Measurements from ENCODE around the gene F8. TPM values are rescaled to one million over a fixed set of nuclear protein-coding genes. Genes with fewer than 3 reads are reported as not detected.

F8 gene
- total RNA-seq, 5 donors from 2014 or later (not counting 1 experiment from before 2014, with no cell fraction given), result 1.3 to 3.5 (median 2.7) TPM

DNA sequence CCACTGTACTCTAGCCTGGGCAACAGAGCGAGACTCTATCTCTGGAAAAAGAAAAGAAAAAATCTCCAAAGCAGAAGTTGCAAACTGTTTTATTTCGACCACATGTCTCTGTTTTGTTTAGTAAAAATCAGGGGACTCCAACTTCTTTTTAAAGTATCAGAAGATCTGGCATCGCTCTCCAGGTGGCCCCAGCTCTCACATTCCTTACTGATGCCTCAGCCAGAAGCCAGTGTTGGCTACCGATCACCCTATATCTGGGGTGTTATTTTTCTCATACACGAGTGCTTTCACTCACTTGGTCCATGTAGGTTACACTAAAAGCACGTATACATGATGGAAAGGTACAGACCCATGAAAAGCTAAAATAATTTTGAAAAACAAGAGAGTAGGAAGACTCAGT is 225.5 kb downstream of the F8 start:
- Histone ChIP-seq H3K36me3 (ENCODE audit: control insufficient read depth in 2 of 2, extremely low read depth in 1 of 2, insufficient read depth in 1 of 2, low read length in 1 of 2) (no peaks in the 10 kb centered on the region), H3K27me3 (replicated peaks in 1 of 2; ENCODE audit: control insufficient read depth in 2 of 2, extremely low read depth in 1 of 2, insufficient read depth in 2 of 2, low read length in 1 of 2) (no peaks in the 10 kb centered on the region), H3K9me3 (no peaks in the 10 kb centered on the region), H3K27ac (ENCODE audit: low read length) (no peak overlapping the region), H3K4me1 (ENCODE audit: control insufficient read depth in 1 of 2, extremely low read depth in 1 of 2, insufficient read depth in 2 of 2, low read length in 2 of 2) (peaks cover 17 to 18% of the 10 kb centered on the region in 2 experiments), H3K4me3 (ENCODE audit: control insufficient read depth in 1 of 2, extremely low read depth in 1 of 2, low read length in 1 of 2) (no peak overlapping the region)
- ATAC-seq (replicated peaks in 1 of 4), result no peak
- no CpG with 5 or more reads among the region's 6 CpGs for WGBS (ENCODE audit: insufficient coverage)
- H3K4me1 Mint-ChIP-seq, result peaks cover 24 to 35% (median 26%) of the 10 kb centered on the region in 3 donors
- H3K27ac Mint-ChIP-seq, result no peak overlapping the region
- no peaks in the 10 kb centered on the region for H3K9me3 Mint-ChIP-seq
- H3K36me3 Mint-ChIP-seq, result no peaks in the 10 kb centered on the region
- POLR2A ChIA-PET, result no interaction called here
- no peak for DNase-seq
- CTCF ChIA-PET, result no interaction called here
- H3K4me3 Mint-ChIP-seq, result no peak overlapping the region
- peaks cover 0 to 16% of the 10 kb centered on the region in 2 donors for H3K27me3 Mint-ChIP-seq

DNA sequence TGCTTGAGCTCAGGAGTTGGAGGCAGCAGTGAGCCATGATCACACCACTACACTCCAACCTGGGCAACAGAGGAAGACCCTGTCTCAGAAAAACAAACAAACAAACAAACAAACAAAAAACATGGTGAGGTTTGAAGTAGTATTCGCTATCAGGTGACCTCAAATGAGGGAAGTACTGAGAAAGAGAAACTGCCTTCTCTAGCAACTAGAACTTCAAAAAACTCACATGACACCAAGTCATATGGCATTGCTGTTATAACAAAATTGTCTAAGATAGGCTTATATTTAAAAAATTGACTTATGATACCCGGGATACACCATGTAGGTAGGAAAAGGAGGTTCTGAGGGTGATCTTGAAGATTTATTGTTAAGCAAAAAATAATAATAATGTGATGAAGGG is 227.5 kb downstream of the F8 start:
- CTCF ChIA-PET, result no interaction called here
- Mint-ChIP-seq H3K9me3 (no peaks in the 10 kb centered on the region), H3K36me3 (peaks cover 3% of the 10 kb centered on the region), H3K4me1 (peaks cover 11 to 20% (median 12%) of the 10 kb centered on the region in 3 donors), H3K27me3 (peaks cover 0 to 16% of the 10 kb centered on the region in 2 donors), H3K27ac (no peak overlapping the region), H3K4me3 (no peak overlapping the region)
- no CpG with 5 or more reads among the region's 2 CpGs for WGBS (ENCODE audit: insufficient coverage)
- POLR2A ChIA-PET, result no interaction called here
- ATAC-seq (replicated peaks in 1 of 4) (no peak), DNase-seq (no peak)
- Histone ChIP-seq H3K36me3 (ENCODE audit: control insufficient read depth in 2 of 2, extremely low read depth in 1 of 2, insufficient read depth in 1 of 2, low read length in 1 of 2) (no peaks in the 10 kb centered on the region), H3K27me3 (replicated peaks in 1 of 2; ENCODE audit: control insufficient read depth in 2 of 2, extremely low read depth in 1 of 2, insufficient read depth in 2 of 2, low read length in 1 of 2) (no peaks in the 10 kb centered on the region), H3K4me1 (ENCODE audit: control insufficient read depth in 1 of 2, extremely low read depth in 1 of 2, insufficient read depth in 2 of 2, low read length in 2 of 2) (peaks cover 6 to 9% of the 10 kb centered on the region in 2 experiments), H3K4me3 (ENCODE audit: control insufficient read depth in 1 of 2, extremely low read depth in 1 of 2, low read length in 1 of 2) (no peak overlapping the region), H3K27ac (ENCODE audit: low read length) (no peak overlapping the region), H3K9me3 (no peaks in the 10 kb centered on the region)

DNA sequence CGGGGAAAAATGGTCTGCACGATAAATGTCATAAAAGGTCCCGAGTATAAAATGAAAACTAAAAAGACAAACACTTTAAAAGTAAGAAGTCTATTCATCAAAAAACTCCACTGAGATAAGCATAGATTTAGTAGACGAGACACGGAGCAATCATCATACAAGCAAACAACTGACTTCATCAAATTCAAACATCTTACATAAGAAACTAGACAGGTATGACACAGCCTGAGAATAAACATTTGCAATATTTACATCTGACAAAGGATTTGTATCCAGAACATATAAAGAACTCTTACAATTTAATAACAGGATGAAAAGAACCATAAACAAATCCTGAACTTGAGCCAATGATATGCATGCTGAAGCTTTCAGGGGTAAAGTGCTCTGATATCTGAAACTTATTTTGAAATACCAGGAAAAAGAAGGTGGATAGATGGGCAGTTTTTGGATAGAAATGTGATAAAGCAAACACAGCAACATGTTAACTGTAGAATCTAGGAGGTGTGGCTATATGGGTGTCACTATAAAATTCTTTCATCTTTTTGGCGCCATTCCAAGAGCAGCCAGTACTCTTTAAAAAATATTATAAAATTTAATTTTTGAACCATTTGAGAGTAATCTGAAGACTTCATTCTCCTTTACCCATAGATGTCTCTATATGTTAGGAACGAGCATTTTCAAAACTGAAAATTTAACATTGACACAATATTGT is 229.3 kb downstream of the F8 start:
- no peaks in the 10 kb centered on the region for H3K36me3 ChIP-seq (ENCODE audit: control insufficient read depth in 2 of 2, extremely low read depth in 1 of 2, insufficient read depth in 1 of 2, low read length in 1 of 2)
- DNase-seq, result no peak
- H3K4me1 ChIP-seq (ENCODE audit: control insufficient read depth in 1 of 2, extremely low read depth in 1 of 2, insufficient read depth in 2 of 2, low read length in 2 of 2), result no peaks in the 10 kb centered on the region
- Mint-ChIP-seq H3K9me3 (no peaks in the 10 kb centered on the region), H3K27me3 (peaks cover 0 to 8% of the 10 kb centered on the region in 2 donors), H3K36me3 (peaks cover 9% of the 10 kb centered on the region), H3K4me3 (no peak overlapping the region), H3K27ac (no peak overlapping the region), H3K4me1 (peaks cover 0 to 5% (median 0%) of the 10 kb centered on the region in 3 donors)
- no peaks in the 10 kb centered on the region for H3K27me3 ChIP-seq (replicated peaks in 1 of 2; ENCODE audit: control insufficient read depth in 2 of 2, extremely low read depth in 1 of 2, insufficient read depth in 2 of 2, low read length in 1 of 2)
- no peak overlapping the region for H3K4me3 ChIP-seq (ENCODE audit: control insufficient read depth in 1 of 2, extremely low read depth in 1 of 2, low read length in 1 of 2)
- CTCF ChIA-PET, result interaction anchor here in 1 of 2 donors (0.5 kb wide), 1 partner anchor 289 kb away, joined by 3 read pairs; no protein-coding TSS in a partner anchor
- no peak overlapping the region for H3K27ac ChIP-seq (ENCODE audit: low read length)
- no CpG with 5 or more reads among the region's 7 CpGs for WGBS (ENCODE audit: insufficient coverage)
- POLR2A ChIA-PET, result no interaction called here
- H3K9me3 ChIP-seq, result no peaks in the 10 kb centered on the region
- no peak for ATAC-seq (replicated peaks in 1 of 4)

DNA sequence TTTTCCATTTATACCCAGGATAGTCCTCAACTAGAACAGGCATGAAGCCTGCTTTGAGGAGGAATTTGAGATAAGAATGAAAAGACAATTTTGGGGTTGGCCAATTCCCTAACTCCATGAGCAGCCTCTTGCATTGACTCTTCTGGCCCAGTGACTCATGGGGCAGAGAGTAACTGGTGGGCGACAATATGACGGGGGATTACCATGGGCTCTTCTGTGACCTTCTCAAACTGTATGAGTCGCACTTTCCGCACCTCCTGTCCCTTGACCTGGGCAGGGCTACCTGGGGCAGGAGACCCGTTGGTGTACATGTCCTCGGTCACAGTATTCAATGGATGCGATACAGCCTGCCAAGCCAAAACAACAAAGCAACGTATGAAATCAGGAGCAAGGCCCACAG is 230.6 kb downstream of the F8 start:
- WGBS (ENCODE audit: insufficient coverage), result 89% methylated on average over 3 of the region's 8 CpGs
- no peak for ATAC-seq (replicated peaks in 1 of 4)
- CTCF ChIA-PET, result interaction anchor here in 1 of 2 donors (0.5 kb wide), 1 partner anchor 1127 kb away, joined by 3 read pairs; no protein-coding TSS in a partner anchor

DNA sequence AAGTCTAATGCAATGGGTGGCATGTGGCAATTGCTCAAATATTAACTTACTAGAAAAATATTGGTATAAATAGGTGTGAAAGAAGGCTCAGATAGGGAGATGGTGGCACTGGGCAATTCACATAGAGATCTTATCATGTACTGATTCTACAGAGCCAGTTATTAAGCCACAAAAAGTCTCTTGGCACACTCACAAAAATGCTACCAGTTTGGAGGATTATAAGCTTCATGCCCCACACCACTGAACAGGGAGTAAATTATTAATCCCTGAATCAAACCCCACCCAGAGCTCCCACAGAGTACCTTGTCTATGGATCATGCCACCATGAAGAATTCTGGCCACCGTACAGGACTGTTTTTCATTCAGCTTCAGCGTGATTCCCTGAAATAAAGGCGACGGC is 231.1 kb downstream of the F8 start:
- no peaks in the 10 kb centered on the region for H3K9me3 ChIP-seq
- Mint-ChIP-seq H3K36me3 (peaks cover 9% of the 10 kb centered on the region), H3K27me3 (peaks cover 0 to 8% of the 10 kb centered on the region in 2 donors), H3K4me3 (no peak overlapping the region), H3K9me3 (no peaks in the 10 kb centered on the region), H3K4me1 (peaks cover 0 to 2% (median 0%) of the 10 kb centered on the region in 3 donors), H3K27ac (no peak overlapping the region)
- CTCF ChIA-PET, result interaction anchor here in 1 of 2 donors (0.5 kb wide), 1 partner anchor 1127 kb away, joined by 3 read pairs; no protein-coding TSS in a partner anchor
- no peak overlapping the region for H3K4me3 ChIP-seq (ENCODE audit: control insufficient read depth in 1 of 2, extremely low read depth in 1 of 2, low read length in 1 of 2)
- POLR2A ChIA-PET, result no interaction called here
- no CpG with 5 or more reads among the region's 4 CpGs for WGBS (ENCODE audit: insufficient coverage)
- H3K27ac ChIP-seq (ENCODE audit: low read length), result no peak overlapping the region
- H3K27me3 ChIP-seq (replicated peaks in 1 of 2; ENCODE audit: control insufficient read depth in 2 of 2, extremely low read depth in 1 of 2, insufficient read depth in 2 of 2, low read length in 1 of 2), result no peaks in the 10 kb centered on the region
- ATAC-seq (replicated peaks in 1 of 4) (no peak), DNase-seq (no peak)
- H3K36me3 ChIP-seq (ENCODE audit: control insufficient read depth in 2 of 2, extremely low read depth in 1 of 2, insufficient read depth in 1 of 2, low read length in 1 of 2), result no peaks in the 10 kb centered on the region
- H3K4me1 ChIP-seq (ENCODE audit: control insufficient read depth in 1 of 2, extremely low read depth in 1 of 2, insufficient read depth in 2 of 2, low read length in 2 of 2), result no peaks in the 10 kb centered on the region

More for the DNA sequence above, 230.6 kb downstream of the F8 start:
- Histone ChIP-seq H3K36me3 (ENCODE audit: control insufficient read depth in 2 of 2, extremely low read depth in 1 of 2, insufficient read depth in 1 of 2, low read length in 1 of 2) (no peaks in the 10 kb centered on the region), H3K4me3 (ENCODE audit: control insufficient read depth in 1 of 2, extremely low read depth in 1 of 2, low read length in 1 of 2) (no peak overlapping the region), H3K27ac (ENCODE audit: low read length) (no peak overlapping the region), H3K27me3 (replicated peaks in 1 of 2; ENCODE audit: control insufficient read depth in 2 of 2, extremely low read depth in 1 of 2, insufficient read depth in 2 of 2, low read length in 1 of 2) (no peaks in the 10 kb centered on the region), H3K4me1 (ENCODE audit: control insufficient read depth in 1 of 2, extremely low read depth in 1 of 2, insufficient read depth in 2 of 2, low read length in 2 of 2) (no peaks in the 10 kb centered on the region), H3K9me3 (no peaks in the 10 kb centered on the region)
- peaks cover 0 to 2% (median 0%) of the 10 kb centered on the region in 3 donors for H3K4me1 Mint-ChIP-seq
- no peaks in the 10 kb centered on the region for H3K9me3 Mint-ChIP-seq
- peaks cover 0 to 8% of the 10 kb centered on the region in 2 donors for H3K27me3 Mint-ChIP-seq
- no peak overlapping the region for H3K27ac Mint-ChIP-seq
- POLR2A ChIA-PET, result no interaction called here
- DNase-seq, result no peak
- H3K36me3 Mint-ChIP-seq, result peaks cover 9% of the 10 kb centered on the region
- no peak overlapping the region for H3K4me3 Mint-ChIP-seq

Other genes starting within 250 kb of the F8 start
- gene MPP1, start 217.2 kb downstream of the F8 start, total RNA-seq, result 10 to 100 TPM; 13.6 to 24.1 (median 15.1) TPM
- gene SMIM9, start 188.1 kb downstream of the F8 start, total RNA-seq, result not detected
- 10 to 100 TPM; 26.5 to 72.5 (median 58.7) TPM for gene F8A1, start 136.4 kb downstream of the F8 start, total RNA-seq
- gene FUNDC2, start 4.1 kb upstream of the F8 start, total RNA-seq, result 10 to 100 TPM; 50.2 to 56.2 (median 53.0) TPM
- 10 to 100 TPM in 1 of 5 donors, 1 to 10 TPM in 4; 3.3 to 12.7 (median 6.3) TPM for gene CMC4, start 48.4 kb upstream of the F8 start, total RNA-seq
- gene MTCP1, start 48.4 kb upstream of the F8 start, total RNA-seq, result 10 to 100 TPM; 11.9 to 24.0 (median 19.8) TPM
- 10 to 100 TPM; 14.2 to 17.7 (median 17.0) TPM for gene BRCC3, start 48.8 kb upstream of the F8 start, total RNA-seq
- 10 to 100 TPM; 22.6 to 31.8 (median 26.0) TPM for gene VBP1, start 193.7 kb upstream of the F8 start, total RNA-seq
- gene RAB39B, start 241.8 kb upstream of the F8 start, total RNA-seq, result 10 to 100 TPM in 3 of 5 donors, 1 to 10 TPM in 2; 5.5 to 13.4 (median 12.8) TPM

Measured in T-cell (primary cell).